AG04449 (cell line): ENCODE measurements around the gene C19orf47.

Experiments used
- CTCF ChIA-PET: fragments of 350-600 bp; formaldehyde crosslinking; extraction: SDS; loops from one replicate; lab custom pipeline; 2021; ENCODE audit warnings: antibody characterized with exemption; lab: Yijun Ruan, JAX
- POLR2A ChIA-PET: fragments of 400-600, 350-600 bp; formaldehyde crosslinking; extraction: SDS; loops from one replicate; lab custom pipeline; 2020; ENCODE audit warnings: antibody characterized with exemption, inconsistent platforms; lab: Yijun Ruan, JAX
- DNase-seq: peaks from one replicate; pipeline ENCODE4 v3.0.0-alpha.2; 2010; ENCODE audit warnings: low read depth, low spot score
- H3K4me3 ChIP-seq: 2 replicates; pipeline ENCODE4 v1.5.1; 2011; ENCODE audit warnings: low read depth, mild to moderate bottlenecking, control low read depth, low read length
- TF ChIP-seq, protein P1 (sequence below): IDR thresholded peaks from one replicate; pipeline ENCODE4 v1.5.1; 2011; ENCODE audit warnings: mild to moderate bottlenecking, moderate library complexity, low read length, control low read depth, inconsistent platforms; ENCODE audit not compliant: insufficient read depth; ENCODE audit errors: missing control alignments

The C19orf47 gene

DNA sequence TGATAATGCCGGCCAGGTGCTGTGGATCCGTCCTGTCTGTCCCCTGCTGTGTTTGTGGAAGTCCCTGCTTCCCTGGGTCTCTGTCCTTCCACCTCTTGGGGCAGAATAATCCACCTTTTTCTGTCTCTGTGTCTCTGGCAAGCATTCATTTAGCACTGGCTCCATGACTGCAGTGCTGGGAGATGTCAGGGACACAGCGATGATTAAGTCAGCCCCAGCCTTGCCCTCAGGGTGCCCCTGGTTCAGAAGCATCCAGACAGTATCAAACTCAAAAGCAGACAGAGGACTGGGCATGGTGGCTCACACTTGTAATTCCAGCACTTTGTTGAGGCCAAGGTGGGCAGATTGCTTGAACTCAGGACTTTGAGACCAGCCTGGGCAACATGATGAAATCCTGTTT, 40.3 kb upstream of the C19orf47 start:
- TF ChIP-seq, protein P1, sequence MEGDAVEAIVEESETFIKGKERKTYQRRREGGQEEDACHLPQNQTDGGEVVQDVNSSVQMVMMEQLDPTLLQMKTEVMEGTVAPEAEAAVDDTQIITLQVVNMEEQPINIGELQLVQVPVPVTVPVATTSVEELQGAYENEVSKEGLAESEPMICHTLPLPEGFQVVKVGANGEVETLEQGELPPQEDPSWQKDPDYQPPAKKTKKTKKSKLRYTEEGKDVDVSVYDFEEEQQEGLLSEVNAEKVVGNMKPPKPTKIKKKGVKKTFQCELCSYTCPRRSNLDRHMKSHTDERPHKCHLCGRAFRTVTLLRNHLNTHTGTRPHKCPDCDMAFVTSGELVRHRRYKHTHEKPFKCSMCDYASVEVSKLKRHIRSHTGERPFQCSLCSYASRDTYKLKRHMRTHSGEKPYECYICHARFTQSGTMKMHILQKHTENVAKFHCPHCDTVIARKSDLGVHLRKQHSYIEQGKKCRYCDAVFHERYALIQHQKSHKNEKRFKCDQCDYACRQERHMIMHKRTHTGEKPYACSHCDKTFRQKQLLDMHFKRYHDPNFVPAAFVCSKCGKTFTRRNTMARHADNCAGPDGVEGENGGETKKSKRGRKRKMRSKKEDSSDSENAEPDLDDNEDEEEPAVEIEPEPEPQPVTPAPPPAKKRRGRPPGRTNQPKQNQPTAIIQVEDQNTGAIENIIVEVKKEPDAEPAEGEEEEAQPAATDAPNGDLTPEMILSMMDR = no peak
- ChIA-PET CTCF (no interaction called here), POLR2A (no interaction called here)
- no peak overlapping the region for H3K4me3 ChIP-seq
- no peak for DNase-seq

DNA sequence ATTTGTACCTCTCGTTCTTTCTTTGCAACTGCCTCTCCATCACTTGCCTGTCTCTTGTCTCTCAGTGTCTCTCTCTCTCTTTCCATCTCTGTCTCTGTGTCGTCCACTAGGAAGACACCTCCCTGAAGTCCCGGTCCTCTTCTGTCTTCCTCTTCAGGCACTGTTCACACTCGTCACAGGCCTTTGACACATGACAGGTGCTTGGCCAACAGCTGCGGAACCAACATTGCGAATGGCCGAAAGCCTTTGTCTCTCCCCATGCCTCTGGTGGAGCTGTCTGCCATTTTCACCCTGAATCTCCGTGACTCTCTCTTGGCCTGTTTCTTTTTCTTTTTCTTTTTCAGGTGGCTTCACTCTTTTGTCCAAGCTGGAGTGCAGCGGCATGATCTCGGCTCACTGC, 39.0 kb upstream of the C19orf47 start:
- CTCF ChIA-PET = interaction anchor here (1.0 kb wide), 1 partner anchor 13 kb away, joined by 3 read pairs; no protein-coding TSS in a partner anchor
- TF ChIP-seq, protein P1 = no peak
- no peak for DNase-seq
- H3K4me3 ChIP-seq = no peak overlapping the region
- POLR2A ChIA-PET = no interaction called here

DNA sequence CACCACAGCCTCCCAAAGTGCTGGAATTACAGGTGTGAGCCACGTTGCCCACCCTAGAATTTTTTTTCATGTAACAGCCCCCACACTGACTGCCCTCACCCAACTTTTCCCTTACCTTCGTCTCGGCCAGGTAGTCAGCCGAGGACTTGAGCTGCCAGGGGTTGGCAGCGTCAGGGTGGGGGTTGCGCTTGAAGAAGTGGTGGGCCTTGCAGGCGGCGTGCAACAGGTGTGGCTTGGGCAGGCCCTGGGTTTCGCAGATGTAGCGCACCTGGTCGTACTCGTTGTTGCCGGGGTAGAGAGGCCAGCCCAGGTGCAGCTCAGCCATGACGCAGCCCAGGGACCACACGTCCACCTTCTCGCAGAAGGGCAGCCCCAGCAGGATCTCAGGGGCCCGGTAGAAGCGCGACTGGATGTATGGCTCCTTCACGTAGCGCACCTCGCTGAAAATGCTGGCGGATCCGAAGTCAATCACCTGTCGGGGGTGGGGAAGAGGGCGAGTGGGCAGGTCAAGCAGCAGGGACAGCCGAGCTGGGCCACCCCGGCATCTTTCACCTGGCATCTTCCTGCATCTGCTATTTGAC, 35.6 kb upstream of the C19orf47 start:
- CTCF ChIA-PET = interaction anchor here (1.6 kb wide), 2 partner anchors 11 to 244 kb away, joined by 4 to 5 read pairs; no protein-coding TSS in a partner anchor
- no peak for DNase-seq
- POLR2A ChIA-PET = no interaction called here

DNA sequence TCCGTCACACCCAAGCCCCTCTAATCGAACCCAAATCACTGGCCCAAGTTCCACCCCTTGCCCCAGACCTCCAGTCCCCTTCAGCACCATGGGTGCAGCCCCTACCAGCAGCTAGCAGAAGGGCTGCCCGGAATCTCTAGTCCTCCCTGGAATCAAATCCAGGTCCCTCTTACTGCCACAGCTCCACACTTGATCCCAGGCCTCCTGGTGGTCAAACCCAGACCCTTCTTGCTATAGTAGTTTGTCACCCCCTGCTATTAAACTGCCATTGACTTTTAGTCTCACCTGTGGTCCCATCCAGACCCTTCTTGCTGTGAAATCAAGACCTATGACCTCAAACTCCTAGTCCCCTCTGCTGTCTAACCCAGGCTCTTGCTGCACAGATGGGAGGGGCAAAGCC, 33.1 kb upstream of the C19orf47 start:
- ChIA-PET POLR2A (interaction anchor here (0.6 kb wide), 1 partner anchor 9 kb away, joined by 3 read pairs; no protein-coding TSS in a partner anchor), CTCF (interaction anchor here (1.1 to 1.2 kb wide), 2 partner anchors 10 to 13 kb away, joined by 3 read pairs; no protein-coding TSS in a partner anchor)
- H3K4me3 ChIP-seq = no peak overlapping the region
- no peak for DNase-seq
- TF ChIP-seq, protein P1 = peak; percentile 1

More for the DNA sequence above, 35.6 kb upstream of the C19orf47 start:
- TF ChIP-seq, protein P1 = no peak
- no peak overlapping the region for H3K4me3 ChIP-seq

- DNase-seq = no peak
- TF ChIP-seq, protein P1 = no peak
- CTCF ChIA-PET = interaction anchor here (1.1 to 1.2 kb wide), 2 partner anchors 9 to 12 kb away, joined by 3 read pairs; no protein-coding TSS in a partner anchor
- H3K4me3 ChIP-seq = no peak overlapping the region
- POLR2A ChIA-PET = no interaction called here
These were observed 32.2 kb upstream of the C19orf47 start for GRCh38 chr19:40380199-40381037.

DNA sequence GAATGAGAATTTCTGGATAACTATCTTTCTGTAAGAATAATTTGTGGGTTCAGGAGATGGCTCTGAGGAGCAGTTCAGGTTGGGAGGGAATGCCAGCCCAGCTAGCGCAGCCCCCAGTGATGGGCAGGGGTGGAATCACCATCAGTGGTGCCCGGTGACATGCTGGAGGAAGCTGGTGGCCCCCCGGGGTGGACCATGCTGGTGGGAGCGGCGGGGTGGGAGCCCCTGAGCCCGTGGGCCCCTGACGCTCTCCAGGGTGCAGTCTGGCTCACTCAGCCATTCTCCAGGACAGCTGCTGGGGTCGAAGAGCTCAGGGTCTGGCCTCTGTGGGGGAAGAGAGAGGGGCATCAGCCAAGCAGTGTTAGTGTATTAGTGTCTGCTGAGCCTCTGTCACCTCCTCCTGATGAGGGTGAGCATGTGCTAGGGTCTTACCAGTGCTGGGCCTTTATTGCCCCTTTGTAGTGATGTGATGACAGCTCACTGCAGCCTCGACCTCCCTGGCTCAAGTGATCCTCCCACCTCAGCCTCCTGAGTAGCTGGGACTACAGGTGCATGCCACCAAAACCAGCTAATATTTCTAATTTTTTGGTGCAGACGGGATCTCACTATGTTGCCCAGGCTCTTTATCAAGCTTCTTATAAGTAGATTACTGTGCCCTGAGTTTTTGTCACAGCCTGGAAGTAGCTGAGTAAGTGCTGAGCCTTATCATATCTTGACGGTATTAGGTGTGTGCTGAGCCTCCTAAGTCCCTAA, 31.4 kb upstream of the C19orf47 start:
- CTCF ChIA-PET = no interaction called here
- TF ChIP-seq, protein P1 = no peak

More for the DNA sequence above, 31.4 kb upstream of the C19orf47 start:
- H3K4me3 ChIP-seq = no peak overlapping the region
- POLR2A ChIA-PET = no interaction called here
- DNase-seq = no peak
